ENCODE results near the gene SLC16A3.

SLC16A3 gene

GRCh38 chr17:82224666-82225065, 4.2 kb upstream of the SLC16A3 start:
- DNase-seq = no peak

GRCh38 chr17:82225368-82226029, 3.3 kb upstream of the SLC16A3 start:
- DNase-seq = no peak

GRCh38 chr17:82226146-82226808, 2.6 kb upstream of the SLC16A3 start:
- DNase-seq = no peak

GRCh38 chr17:82226809-82227628, 1.8 kb upstream of the SLC16A3 start:
- DNase-seq = no peak

- DNase-seq = no peak
These were observed 1.1 kb upstream of the SLC16A3 start for GRCh38 chr17:82227629-82228277.

GRCh38 chr17:82228278-82228841, 482 bp upstream of the SLC16A3 start:
- no peak for DNase-seq

GRCh38 chr17:82229698-82230608, 1.1 kb downstream of the SLC16A3 start:
- no peak for DNase-seq

- DNase-seq = peak; percentile 45
These were observed 1.9 kb downstream of the SLC16A3 start for GRCh38 chr17:82230609-82231311.

GRCh38 chr17:82231312-82231561, 2.4 kb downstream of the SLC16A3 start:
- DNase-seq = no peak

- DNase-seq = peak; percentile 15
These were observed 2.9 kb downstream of the SLC16A3 start for GRCh38 chr17:82231562-82232321.

GRCh38 chr17:82232322-82232820, 3.5 kb downstream of the SLC16A3 start:
- DNase-seq = no peak

- no peak for DNase-seq
These were observed 4.3 kb downstream of the SLC16A3 start for GRCh38 chr17:82232876-82233785.

- no peak for DNase-seq
These were observed 5.6 kb downstream of the SLC16A3 start for GRCh38 chr17:82234211-82235055.

- no peak for DNase-seq
These were observed 6.4 kb downstream of the SLC16A3 start for GRCh38 chr17:82235056-82235774.

- no peak for DNase-seq
These were observed 6.9 kb downstream of the SLC16A3 start for GRCh38 chr17:82235775-82236141.

- DNase-seq = peak; percentile 50
These were observed 7.5 kb downstream of the SLC16A3 start for GRCh38 chr17:82236142-82236971.

All from effector CD8-positive, alpha-beta T cell (primary cell).